MM.1S (cell line): ENCODE measurements around the gene SMPD3.

Experiments used
- DNase-seq: peaks from one replicate; pipeline ENCODE4 v3.0.0-alpha.2; 2015
- H2AFZ ChIP-seq: fragments of 300-600 bp; sonication (generic); 2 replicates; pipeline ENCODE4 v1.6.0; 2016; ENCODE audit warnings: antibody characterized with exemption, low read length
- H3F3A ChIP-seq: fragments of 300-600 bp; sonication (generic); 2 replicates; pipeline ENCODE4 v1.6.1; 2016; ENCODE audit warnings: mild to moderate bottlenecking, antibody characterized with exemption, low read length, moderate library complexity, mixed read lengths; ENCODE audit not compliant: insufficient read depth
- H3K27ac ChIP-seq: fragments of 300-600 bp; sonication (generic); 2 replicates; pipeline ENCODE4 v1.5.1; 2016; ENCODE audit warnings: mild to moderate bottlenecking, low read length
- H3K27me3 ChIP-seq: fragments of 300-600 bp; sonication (generic); replicated peaks from 2 replicates; pipeline ENCODE4 v1.6.0; 2016; ENCODE audit warnings: low read length; ENCODE audit not compliant: insufficient read depth
- H3K36me3 ChIP-seq: fragments of 300-600 bp; sonication (generic); replicated peaks from 2 replicates; pipeline ENCODE4 v1.6.1; 2016; ENCODE audit warnings: mild to moderate bottlenecking, low read length, mixed read lengths; ENCODE audit not compliant: insufficient read depth
- H3K4me1 ChIP-seq: fragments of 300-600 bp; sonication (generic); 2 replicates; pipeline ENCODE4 v1.6.1; 2016; ENCODE audit warnings: low read length, mixed read lengths
- H3K4me2 ChIP-seq: fragments of 300-600 bp; sonication (generic); 2 replicates; pipeline ENCODE4 v1.6.0; 2016; ENCODE audit warnings: low read depth, low read length
- H3K4me3 ChIP-seq: fragments of 300-600 bp; sonication (generic); 2 replicates; pipeline ENCODE4 v1.5.1; 2016; ENCODE audit warnings: low read length, mixed read lengths
- H3K79me2 ChIP-seq: fragments of 300-600 bp; sonication (generic); 2 replicates; pipeline ENCODE4 v1.6.1; 2016; ENCODE audit warnings: mixed run types, low read length, mixed read lengths
- H3K9ac ChIP-seq: fragments of 300-600 bp; sonication (generic); 2 replicates; pipeline ENCODE4 v1.6.1; 2016; ENCODE audit warnings: low read length, mixed read lengths
- H3K9me2 ChIP-seq: fragments of 300-600 bp; sonication (generic); replicated peaks from 2 replicates; pipeline ENCODE4 v1.6.1; 2016; ENCODE audit warnings: mild to moderate bottlenecking, low read length, mixed read lengths; ENCODE audit not compliant: insufficient read depth
- H3K9me3 ChIP-seq: fragments of 300-600 bp; sonication (generic); replicated peaks from 2 replicates; pipeline ENCODE4 v1.6.1; 2016; ENCODE audit warnings: mild to moderate bottlenecking, low read length, mixed read lengths; ENCODE audit not compliant: insufficient read depth
- H4K20me1 ChIP-seq: fragments of 300-600 bp; sonication (generic); 2 replicates; pipeline ENCODE4 v1.6.1; 2016; ENCODE audit warnings: mild to moderate bottlenecking, low read length, moderate library complexity, mixed read lengths; ENCODE audit not compliant: insufficient read depth
- EZH2 ChIP-seq: fragments of 300-600 bp; sonication (generic); optimal IDR thresholded peaks from 2 replicates; pipeline ENCODE3; 2017; ENCODE audit warnings: low read depth, mild to moderate bottlenecking, antibody characterized with exemption, low read length, mixed read lengths
- EZH2phosphoT487 ChIP-seq: fragments of 300-600 bp; sonication (generic); IDR thresholded peaks from 2 replicates; pipeline ENCODE4 v1.6.1; 2018; ENCODE audit warnings: antibody characterized with exemption, low read length
- TF ChIP-seq, protein P1 (sequence below): fragments of 300-600 bp; sonication (generic); IDR thresholded peaks from 2 replicates; pipeline ENCODE4 v1.5.1; 2016; ENCODE audit warnings: antibody characterized with exemption, low read length, mixed read lengths

The SMPD3 gene

DNA sequence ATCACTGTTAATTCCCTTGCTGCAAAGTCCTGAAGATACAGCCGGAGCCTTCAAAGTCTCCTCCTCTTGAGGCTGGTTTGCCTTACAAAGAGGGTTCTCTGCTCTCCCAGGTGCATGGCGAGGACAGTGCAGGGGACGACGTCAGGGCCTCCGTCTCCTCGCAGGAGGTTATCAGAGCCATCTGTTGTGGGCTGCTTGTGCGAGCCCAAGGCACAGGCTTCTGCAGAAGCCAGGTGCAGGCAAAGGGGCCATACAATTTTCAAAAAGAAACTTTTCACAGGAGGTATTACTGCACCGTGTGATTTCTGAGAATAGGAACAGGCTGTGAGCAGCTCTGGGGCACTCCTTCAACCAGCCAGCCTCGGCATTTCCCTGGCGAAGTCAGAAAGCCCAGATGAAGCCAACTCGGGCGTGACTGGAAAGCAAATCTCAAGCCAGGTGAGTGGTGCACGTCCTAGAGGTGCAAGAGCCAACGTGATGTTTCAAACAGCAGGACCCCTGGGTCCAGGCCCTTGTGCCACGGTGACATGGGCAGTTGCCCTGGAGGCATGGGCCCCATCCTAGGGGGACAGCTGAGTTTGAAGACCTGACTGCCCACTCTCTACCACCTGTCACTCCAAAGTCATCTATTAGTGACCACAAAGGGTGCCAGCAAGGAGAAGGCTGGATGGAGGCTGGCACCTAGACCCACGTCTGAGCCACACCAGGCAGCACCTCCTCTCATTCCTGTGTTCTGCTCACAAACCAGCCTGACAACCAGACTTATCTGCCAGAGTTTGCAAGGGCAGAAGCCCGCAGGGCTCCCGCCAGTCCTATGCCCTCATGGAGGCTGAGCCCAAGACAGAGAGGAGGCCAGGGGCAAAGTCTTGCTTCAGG lies 68.6 kb downstream of the SMPD3 start:
- Histone ChIP-seq H3K79me2 (no peaks in the 10 kb centered on the region), H3F3A (peaks cover 27% of the 10 kb centered on the region), H3K27me3 (no peaks in the 10 kb centered on the region), H3K4me3 (no peak overlapping the region), H2AFZ (no peak overlapping the region), H4K20me1 (no peaks in the 10 kb centered on the region), H3K4me1 (peaks cover 34% of the 10 kb centered on the region), H3K9ac (no peak overlapping the region), H3K9me3 (no peaks in the 10 kb centered on the region), H3K4me2 (no peak overlapping the region), H3K27ac (no peak overlapping the region), H3K36me3 (no peaks in the 10 kb centered on the region), H3K9me2 (no peaks in the 10 kb centered on the region)
- TF ChIP-seq EZH2 (no peak), EZH2phosphoT487 (no peak)
- TF ChIP-seq, protein P1, sequence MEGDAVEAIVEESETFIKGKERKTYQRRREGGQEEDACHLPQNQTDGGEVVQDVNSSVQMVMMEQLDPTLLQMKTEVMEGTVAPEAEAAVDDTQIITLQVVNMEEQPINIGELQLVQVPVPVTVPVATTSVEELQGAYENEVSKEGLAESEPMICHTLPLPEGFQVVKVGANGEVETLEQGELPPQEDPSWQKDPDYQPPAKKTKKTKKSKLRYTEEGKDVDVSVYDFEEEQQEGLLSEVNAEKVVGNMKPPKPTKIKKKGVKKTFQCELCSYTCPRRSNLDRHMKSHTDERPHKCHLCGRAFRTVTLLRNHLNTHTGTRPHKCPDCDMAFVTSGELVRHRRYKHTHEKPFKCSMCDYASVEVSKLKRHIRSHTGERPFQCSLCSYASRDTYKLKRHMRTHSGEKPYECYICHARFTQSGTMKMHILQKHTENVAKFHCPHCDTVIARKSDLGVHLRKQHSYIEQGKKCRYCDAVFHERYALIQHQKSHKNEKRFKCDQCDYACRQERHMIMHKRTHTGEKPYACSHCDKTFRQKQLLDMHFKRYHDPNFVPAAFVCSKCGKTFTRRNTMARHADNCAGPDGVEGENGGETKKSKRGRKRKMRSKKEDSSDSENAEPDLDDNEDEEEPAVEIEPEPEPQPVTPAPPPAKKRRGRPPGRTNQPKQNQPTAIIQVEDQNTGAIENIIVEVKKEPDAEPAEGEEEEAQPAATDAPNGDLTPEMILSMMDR = no peak
- DNase-seq = no peak

DNA sequence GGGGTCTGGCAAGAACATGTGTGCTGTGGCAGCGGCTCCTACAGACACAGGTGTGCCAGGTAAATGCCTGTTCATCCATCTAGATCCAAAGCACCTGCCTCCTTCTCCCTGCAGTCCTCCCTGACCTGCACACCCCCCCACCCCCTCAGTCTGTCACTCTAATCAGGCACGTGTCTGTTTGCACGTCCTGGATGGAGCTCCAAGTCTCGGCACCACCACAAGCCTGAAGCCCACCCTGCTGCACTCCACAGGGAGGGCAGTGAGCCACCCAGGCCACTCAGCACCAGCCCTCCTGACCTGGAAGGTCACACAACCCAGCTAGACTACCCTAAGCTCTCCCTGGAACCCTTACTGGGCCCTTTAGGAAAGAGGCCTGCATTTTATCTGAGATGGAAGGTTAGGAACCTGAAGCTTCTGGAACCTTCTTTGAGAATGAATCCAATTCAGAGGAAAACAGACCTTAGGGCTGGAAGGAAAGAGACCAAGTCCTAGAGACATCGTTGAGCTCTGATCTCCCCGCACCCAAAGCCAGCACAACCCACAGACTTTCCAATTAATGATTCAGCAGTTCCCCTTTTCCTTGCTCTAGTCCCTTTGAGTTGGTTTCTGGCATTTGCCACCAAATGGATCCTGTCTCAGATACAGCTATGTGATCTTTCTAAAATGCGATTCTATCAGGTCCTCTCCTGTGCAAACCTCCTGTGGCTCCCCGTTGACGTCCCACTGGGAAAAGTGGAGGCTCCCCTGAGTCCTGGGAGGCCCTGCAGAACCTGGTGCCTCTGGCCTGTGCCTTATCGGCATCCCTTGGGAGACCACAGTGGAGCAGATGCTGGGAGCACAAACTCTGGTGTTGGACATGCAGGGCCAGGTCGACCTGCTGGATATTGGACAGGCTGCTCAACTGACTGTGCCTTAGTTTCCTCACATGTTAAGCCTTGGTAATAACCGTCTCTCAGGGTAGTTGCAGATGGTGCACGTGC lies 69.6 kb downstream of the SMPD3 start:
- DNase-seq = no peak
- Histone ChIP-seq H3K79me2 (no peaks in the 10 kb centered on the region), H3K4me1 (peaks cover 25% of the 10 kb centered on the region), H3K9ac (no peak overlapping the region), H3K27me3 (no peaks in the 10 kb centered on the region), H3K9me2 (no peaks in the 10 kb centered on the region), H2AFZ (no peak overlapping the region), H3F3A (peaks cover 17% of the 10 kb centered on the region), H3K27ac (no peak overlapping the region), H3K4me2 (no peak overlapping the region), H4K20me1 (no peaks in the 10 kb centered on the region), H3K4me3 (no peak overlapping the region), H3K9me3 (no peaks in the 10 kb centered on the region), H3K36me3 (no peaks in the 10 kb centered on the region)
- TF ChIP-seq EZH2 = no peak
- TF ChIP-seq EZH2phosphoT487 = no peak
- TF ChIP-seq, protein P1 = no peak

DNA sequence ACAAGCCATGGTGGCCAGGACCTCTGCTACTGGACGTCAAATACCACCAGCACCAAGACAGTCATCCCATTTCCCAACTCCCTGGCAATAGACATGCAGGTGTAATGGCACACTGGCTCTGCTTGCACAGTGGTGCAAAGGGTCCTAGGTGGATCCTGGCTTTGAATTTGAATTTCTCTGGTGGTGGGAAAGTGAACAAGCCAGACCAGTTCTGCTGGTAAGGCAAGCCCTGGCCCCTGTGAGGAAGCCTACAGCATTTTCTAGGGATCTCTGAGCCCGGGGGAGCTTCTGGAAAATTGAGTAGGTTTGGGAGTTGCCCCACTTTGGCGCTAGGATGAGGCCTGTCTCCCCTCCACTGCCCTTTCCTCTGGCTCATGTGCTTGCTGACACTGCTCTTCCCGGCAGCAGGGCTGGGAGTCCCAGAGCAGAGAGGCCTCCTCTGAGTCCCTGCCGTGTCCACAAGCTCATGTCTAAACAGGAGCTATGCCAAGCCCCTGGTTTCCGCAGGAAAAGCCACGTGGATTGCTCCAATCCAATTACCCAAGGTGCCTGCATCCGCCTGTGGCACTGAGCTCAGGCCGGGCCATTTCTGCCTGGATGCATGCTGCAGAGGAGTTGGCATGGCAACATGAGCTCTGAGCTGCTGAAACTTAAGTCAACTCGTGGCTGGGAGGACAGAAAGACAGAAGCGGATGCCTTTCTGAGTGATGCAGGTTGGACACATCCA lies 70.5 kb downstream of the SMPD3 start:
- Histone ChIP-seq H3K9ac (no peak overlapping the region), H3K79me2 (no peaks in the 10 kb centered on the region), H2AFZ (no peak overlapping the region), H3K36me3 (no peaks in the 10 kb centered on the region), H3F3A (peaks cover 8% of the 10 kb centered on the region; the same call in 1 of the 2 replicates), H3K27ac (no peak overlapping the region), H3K4me3 (no peak overlapping the region), H3K4me1 (peaks cover 16% of the 10 kb centered on the region), H4K20me1 (no peaks in the 10 kb centered on the region), H3K27me3 (no peaks in the 10 kb centered on the region), H3K4me2 (no peak overlapping the region), H3K9me2 (no peaks in the 10 kb centered on the region), H3K9me3 (no peaks in the 10 kb centered on the region)
- no peak for TF ChIP-seq EZH2phosphoT487
- DNase-seq = no peak
